Heart left ventricle (tissue), 16 donors: ENCODE data around the gene NTRK2. TPM values are rescaled to one million over a fixed set of nuclear protein-coding genes. Genes with fewer than 3 reads are reported as not detected.

Source experiments
- ATAC-seq, 4 donors: fragments of 200-7000 bp; cut with Tn5 transposase; one replicate each; pipeline ENCODE4 v1.9.1; 2020 to 2022; ENCODE audit warnings: moderate library complexity in 4 of 4, mild to moderate bottlenecking in 3 of 4, moderate number of reproducible peaks in 1 of 4
- DNase-seq, 5 donors: peaks; one replicate each; pipeline ENCODE4 v3.0.0-alpha.2; 2020
- H3K27ac ChIP-seq, 12 donors: fragments of 200-600 bp; sonication (generic) in 4 of 12; one replicate each; pipeline versions ENCODE4 v1.5.0 to v1.8.0; 2016 to 2022; ENCODE audit warnings: mild to moderate bottlenecking in 2 of 12
- H3K27me3 ChIP-seq, 9 donors: fragments of 200-600 bp; sonication (generic) in 2 of 9; one replicate each; pipeline versions ENCODE4 v1.5.1 to v1.8.0; 2016 to 2022; ENCODE audit warnings: mild to moderate bottlenecking in 3 of 9
- H3K36me3 ChIP-seq, 9 donors: fragments of 200-600 bp; sonication (generic) in 2 of 9; one replicate each; pipeline versions ENCODE4 v1.5.0 to v1.8.0; 2018 to 2022; ENCODE audit warnings: mild to moderate bottlenecking in 2 of 9
- H3K4me1 ChIP-seq, 12 donors: fragments of 200-600 bp; sonication (generic) in 4 of 12; one replicate each; pipeline versions ENCODE4 v1.5.0 to v1.8.0; 2016 to 2022; ENCODE audit warnings: mild to moderate bottlenecking in 3 of 12
- H3K4me3 ChIP-seq, 12 donors: fragments of 200-600 bp; sonication (generic) in 4 of 12; one replicate each; pipeline versions ENCODE4 v1.5.0 to v1.8.0; 2017 to 2022; ENCODE audit warnings: mild to moderate bottlenecking in 9 of 12, moderate library complexity in 4 of 12
- H3K9me3 ChIP-seq, 12 donors: fragments of 200-600 bp; sonication (generic) in 4 of 12; one replicate each; pipeline versions ENCODE4 v1.5.0 to v1.8.0; 2016 to 2022; ENCODE audit warnings: mild to moderate bottlenecking in 1 of 12
- POLR2A ChIP-seq, 2 donors: fragments of 450-650 bp; IDR thresholded peaks; one replicate each; pipeline ENCODE4 v1.6.1; 2017; ENCODE audit warnings: antibody characterized with exemption in 2 of 2, mild to moderate bottlenecking in 2 of 2, moderate library complexity in 2 of 2
- WGBS, 4 donors: extraction: QIAGEN DNeasy Blood & Tissue Kit in 2 of 4; methylation state at CpG; one replicate each; pipeline versions ENCODE4 v1.1.5 to v1.1.7; 2013 to 2018; 5-methylcytosine and 5-hydroxymethylcytosine counted together
- intact Hi-C, 10 donors: fragments of 100-400 bp; cut with DNase I; formaldehyde crosslinking; loops; one replicate each; pipeline versions ENCODE4 v1.11.1 to v1.14.2; 2022
- polyA plus RNA-seq, 2 donors: library from polyadenylated mRNA; stranded (reverse); fragments of 200-250 nt; gene quantifications; one replicate each; pipeline ENCODE4 v1.2.3, GENCODE V29; 2013
- total RNA-seq, 9 donors: library from RNA; depleted of rRNA in 2 of 9; stranded (reverse); fragments of >200 nt in 2 of 9; fragmentation: NEBNext Ultra II Directional in 3 of 9; extraction: Animal tissue kit (Norgen Biotek cat#: 25700) in 3 of 9; gene quantifications; one replicate each; pipeline versions ENCODE4 v1.1.0 to v1.2.4, GENCODE V29; 2016 to 2023
- TF ChIP-seq, protein P1 (sequence below), 12 donors: fragments of 200-600 bp; sonication (generic) in 4 of 12; IDR thresholded peaks; one replicate each; pipeline versions ENCODE4 v1.5.0 to v1.8.0; 2018 to 2022; ENCODE audit warnings: antibody characterized with exemption in 12 of 12, mild to moderate bottlenecking in 5 of 12
- donor health status: ischemic (EF 13 %, LVEDD 7.1; RV severe dilation, severe dysfunction).
- donor health status: healthy with polysubstance abuse.
- donor health status: DM: no; HTN: yes; CAD: no.
- donor health status: DM: no; HTN: no; CAD: no.
- donor health status: ischemic (EF 25% LVEDD 6.9; RV normal size, moderate dysfunction).
- donor health status: ischemic (EF 25% LVEDD 5.7; RV mildly dilated, moderate dysfunction).
- donor health status: healthy.
- donor health status: DM: yes; HTN: yes; CAD: no.
- donor health status: ischemic (EF 35%, LVEDD 5.7; RV mildly dilated, moderate dysfunction).
- donor health status: nonischemic (EF 11% LVEDD 7.7; RV severe dilation, severe dysfunction).
- donor health status: DM: yes; HTN: yes; CAD: no.
- donor health status: PGD.
- donor health status: ischemic (EF 29% LVEDD 5.4; RV normal size, mild dysfunction).
- donor health status: nonischemic (EF 23%, LVEDD 6.1; RV moderate dilation, normal function).

Gene NTRK2
- total and polyA plus RNA-seq, 11 donors = 0.86 to 16.0 (median 2.4) TPM

DNA sequence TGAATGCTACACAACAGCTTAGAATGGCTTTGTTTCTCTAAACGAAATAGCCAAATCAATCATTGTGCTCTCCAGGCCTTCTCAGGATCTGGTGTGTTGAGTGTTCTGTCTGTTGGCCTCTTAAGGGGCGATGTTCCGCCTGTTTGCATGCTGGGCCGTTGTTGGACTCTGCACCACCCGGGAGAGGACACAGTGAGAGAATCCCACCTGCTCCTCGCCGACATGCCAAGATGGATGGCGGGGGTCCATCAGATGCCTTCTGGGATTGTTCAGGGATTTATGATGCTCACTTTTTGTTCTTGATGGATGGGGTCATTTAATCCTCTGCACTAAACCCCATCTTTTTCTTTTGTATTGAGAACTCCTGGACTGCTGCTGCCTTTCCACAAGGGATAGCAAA is 159.9 kb downstream of the NTRK2 start:
- H3K4me3 ChIP-seq = no peak overlapping the region
- TF ChIP-seq, protein P1, sequence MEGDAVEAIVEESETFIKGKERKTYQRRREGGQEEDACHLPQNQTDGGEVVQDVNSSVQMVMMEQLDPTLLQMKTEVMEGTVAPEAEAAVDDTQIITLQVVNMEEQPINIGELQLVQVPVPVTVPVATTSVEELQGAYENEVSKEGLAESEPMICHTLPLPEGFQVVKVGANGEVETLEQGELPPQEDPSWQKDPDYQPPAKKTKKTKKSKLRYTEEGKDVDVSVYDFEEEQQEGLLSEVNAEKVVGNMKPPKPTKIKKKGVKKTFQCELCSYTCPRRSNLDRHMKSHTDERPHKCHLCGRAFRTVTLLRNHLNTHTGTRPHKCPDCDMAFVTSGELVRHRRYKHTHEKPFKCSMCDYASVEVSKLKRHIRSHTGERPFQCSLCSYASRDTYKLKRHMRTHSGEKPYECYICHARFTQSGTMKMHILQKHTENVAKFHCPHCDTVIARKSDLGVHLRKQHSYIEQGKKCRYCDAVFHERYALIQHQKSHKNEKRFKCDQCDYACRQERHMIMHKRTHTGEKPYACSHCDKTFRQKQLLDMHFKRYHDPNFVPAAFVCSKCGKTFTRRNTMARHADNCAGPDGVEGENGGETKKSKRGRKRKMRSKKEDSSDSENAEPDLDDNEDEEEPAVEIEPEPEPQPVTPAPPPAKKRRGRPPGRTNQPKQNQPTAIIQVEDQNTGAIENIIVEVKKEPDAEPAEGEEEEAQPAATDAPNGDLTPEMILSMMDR (IDR thresholded peaks at IDR 0.05) = no peak
- TF ChIP-seq POLR2A (IDR thresholded peaks at IDR 0.05) = no peak
- DNase-seq (no peak), ATAC-seq (no peak)
- whole genome bisulfite sequencing, 4 donors = 95 to 97% (median 95%) methylated on average over 7 to 8 of the region's 8 CpGs
- H3K9me3 ChIP-seq = no peaks in the 10 kb centered on the region
- H3K27me3 ChIP-seq = no peaks in the 10 kb centered on the region
- intact Hi-C loops = no loop called here
- no peak overlapping the region for H3K27ac ChIP-seq
- H3K4me1 ChIP-seq = peaks cover 0 to 4% (median 0%) of the 10 kb centered on the region in 12 donors
- no peaks in the 10 kb centered on the region for H3K36me3 ChIP-seq

DNA sequence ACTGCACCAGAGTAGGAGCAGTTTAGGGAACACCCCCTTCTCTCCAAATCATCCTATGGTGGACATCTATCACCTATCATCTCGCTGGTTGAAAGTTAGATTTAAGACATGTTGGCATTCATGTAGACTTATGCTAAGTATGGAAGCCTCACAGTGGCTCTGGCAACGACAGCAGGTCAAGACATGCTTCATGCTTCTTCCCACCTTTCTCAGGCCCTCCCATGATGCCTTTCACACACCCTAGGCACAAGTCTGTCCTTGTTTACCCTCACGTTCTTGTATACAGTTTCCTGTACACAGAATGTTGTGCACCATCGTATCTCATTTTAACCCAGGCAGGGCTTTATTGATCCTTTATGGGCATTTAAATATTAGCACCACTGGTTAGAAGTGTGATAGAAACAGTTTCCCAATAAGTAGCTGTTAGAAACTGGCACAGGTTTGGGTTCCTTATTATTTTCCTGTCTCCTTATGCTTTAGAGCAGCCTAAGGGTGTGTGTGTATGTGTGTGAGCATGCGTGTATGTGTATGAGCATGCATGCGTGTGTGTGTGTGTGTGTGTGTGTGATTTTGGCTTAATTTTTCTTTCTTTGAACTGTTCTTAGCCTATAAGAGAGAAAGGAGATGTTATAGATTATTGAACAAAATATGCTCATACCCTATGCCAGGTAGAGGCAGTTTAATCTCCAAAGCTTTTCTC is 160.6 kb downstream of the NTRK2 start:
- intact Hi-C loops = no loop called here
- DNase-seq = no peak
- H3K4me3 ChIP-seq = no peak overlapping the region
- TF ChIP-seq, protein P1 (IDR thresholded peaks at IDR 0.05) = no peak
- TF ChIP-seq POLR2A (IDR thresholded peaks at IDR 0.05) = no peak
- peaks cover 0 to 3% (median 0%) of the 10 kb centered on the region in 12 donors for H3K4me1 ChIP-seq
- no peak for ATAC-seq
- H3K36me3 ChIP-seq = no peaks in the 10 kb centered on the region
- 82 to 90% (median 86%) methylated on average over 6 of the region's 6 CpGs for WGBS, 4 donors
- H3K27ac ChIP-seq = no peak overlapping the region
- H3K27me3 ChIP-seq = no peaks in the 10 kb centered on the region
- H3K9me3 ChIP-seq = no peaks in the 10 kb centered on the region

DNA sequence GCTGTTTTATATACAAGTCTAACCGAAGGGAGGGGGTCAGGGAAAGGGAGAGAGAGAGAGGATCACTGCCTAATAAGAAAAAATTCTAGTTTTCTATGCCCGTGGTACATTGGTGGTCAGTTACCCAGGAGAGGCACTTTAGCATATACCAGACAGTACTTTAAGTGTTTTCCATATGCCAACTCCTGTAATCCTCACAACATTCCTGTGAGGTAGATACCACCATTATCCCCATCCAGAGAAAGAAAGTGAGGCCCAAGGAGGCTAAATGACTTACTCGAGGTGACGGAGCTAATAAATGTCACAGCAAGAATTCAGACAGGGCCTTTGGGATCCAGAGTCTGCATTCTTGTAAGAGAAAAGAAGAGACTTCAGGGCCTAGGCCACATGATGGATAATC is 161.8 kb downstream of the NTRK2 start:
- H3K9me3 ChIP-seq = no peaks in the 10 kb centered on the region
- H3K4me1 ChIP-seq = peaks cover 0 to 3% (median 0%) of the 10 kb centered on the region in 12 donors
- WGBS, 4 donors = 82 to 91% (median 90%) methylated on average over 4 of the region's 4 CpGs
- no peak overlapping the region for H3K27ac ChIP-seq
- DNase-seq (no peak), ATAC-seq (no peak)
- H3K36me3 ChIP-seq = no peaks in the 10 kb centered on the region
- no peak for TF ChIP-seq POLR2A (IDR thresholded peaks at IDR 0.05)
- TF ChIP-seq, protein P1 (IDR thresholded peaks at IDR 0.05) = no peak
- no peaks in the 10 kb centered on the region for H3K27me3 ChIP-seq
- intact Hi-C loops = no loop called here
- H3K4me3 ChIP-seq = no peak overlapping the region

DNA sequence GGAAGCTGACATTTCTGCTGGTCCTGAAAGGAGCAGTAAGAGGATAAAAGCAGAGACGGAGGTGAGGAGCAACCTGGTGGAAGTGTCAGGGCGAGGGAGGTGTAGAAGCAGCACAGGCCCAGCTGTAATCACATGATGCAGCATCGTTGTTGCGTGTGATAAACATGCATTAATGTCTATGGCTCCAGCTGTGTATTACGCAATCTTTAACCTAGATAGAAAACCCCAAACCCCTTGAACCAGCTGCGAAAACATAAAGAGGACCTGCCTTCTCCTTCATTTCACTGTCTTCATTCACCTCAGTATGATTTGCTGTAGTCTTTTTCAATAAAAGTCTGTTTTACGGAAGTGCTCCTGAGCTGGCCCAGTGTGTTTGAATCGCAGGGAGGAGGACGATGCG is 162.9 kb downstream of the NTRK2 start:
- no peaks in the 10 kb centered on the region for H3K9me3 ChIP-seq
- 91 to 93% (median 93%) methylated on average over 10 of the region's 10 CpGs for WGBS, 4 donors
- no peaks in the 10 kb centered on the region for H3K27me3 ChIP-seq
- H3K4me3 ChIP-seq = no peak overlapping the region
- TF ChIP-seq, protein P1 (IDR thresholded peaks at IDR 0.05) = no peak
- no peak for TF ChIP-seq POLR2A (IDR thresholded peaks at IDR 0.05)
- DNase-seq = no peak
- H3K4me1 ChIP-seq = peaks cover 0 to 3% (median 0%) of the 10 kb centered on the region in 12 donors
- no peak for ATAC-seq
- no peak overlapping the region for H3K27ac ChIP-seq
- H3K36me3 ChIP-seq = no peaks in the 10 kb centered on the region
- intact Hi-C loops = no loop called here
